Stimulated activated CD4-positive, alpha-beta T cell treated with anti-CD3 and anti-CD28 coated beads, Interleukin-2, amount 100 ng/mL, for 48 hours (primary cell): ENCODE measurements around the gene DEFB113.
"Not testable (repeated sequence)": the region's sequence is repeated elsewhere in the genome, so short reads cannot be mapped to it uniquely, and the experiment has no call there.

Experiments used
- DNase-seq, 2 donors: peaks; one replicate each; pipeline ENCODE4 v3.0.0-alpha.2; 2020

Gene DEFB113, protein sequence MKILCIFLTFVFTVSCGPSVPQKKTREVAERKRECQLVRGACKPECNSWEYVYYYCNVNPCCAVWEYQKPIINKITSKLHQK

GRCh38 chr6:49969605-49970004, at the start of gene DEFB113:
DEFB113 (minus strand) TSS chr6:49969625; CDS start chr6:49969625, 0 bp downstream.
- no peak for DNase-seq

DNA sequence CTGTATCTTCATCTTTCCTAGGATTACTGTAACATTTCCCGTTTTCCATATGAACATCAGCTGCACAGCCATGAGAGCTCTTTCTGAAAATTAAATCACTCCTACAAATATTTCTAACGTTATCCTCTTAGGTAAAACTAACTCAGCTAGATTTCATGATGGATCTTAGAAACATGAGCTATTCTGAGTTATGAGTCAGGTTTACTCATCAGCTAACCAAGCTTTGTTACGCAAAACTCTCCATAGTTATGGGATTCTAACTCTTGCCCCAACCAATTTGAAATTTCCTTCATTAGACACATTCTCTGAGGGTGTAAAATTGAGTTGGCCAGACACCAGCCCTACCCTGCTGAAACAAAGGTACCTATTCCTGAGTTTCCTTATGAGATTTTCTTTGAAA, 38.4 kb upstream of the DEFB113 start:
- DNase-seq, result no peak

GRCh38 chr6:50003139-50003538, 33.7 kb upstream of the DEFB113 start:
- no peak for DNase-seq

- DNase-seq, result no peak
Observed at GRCh38 chr6:49995278-49995677, 25.9 kb upstream of the DEFB113 start.

GRCh38 chr6:49988900-49989299, 19.5 kb upstream of the DEFB113 start:
- no peak for DNase-seq

GRCh38 chr6:49987749-49988148, 18.3 kb upstream of the DEFB113 start:
- DNase-seq, result no peak

DNA sequence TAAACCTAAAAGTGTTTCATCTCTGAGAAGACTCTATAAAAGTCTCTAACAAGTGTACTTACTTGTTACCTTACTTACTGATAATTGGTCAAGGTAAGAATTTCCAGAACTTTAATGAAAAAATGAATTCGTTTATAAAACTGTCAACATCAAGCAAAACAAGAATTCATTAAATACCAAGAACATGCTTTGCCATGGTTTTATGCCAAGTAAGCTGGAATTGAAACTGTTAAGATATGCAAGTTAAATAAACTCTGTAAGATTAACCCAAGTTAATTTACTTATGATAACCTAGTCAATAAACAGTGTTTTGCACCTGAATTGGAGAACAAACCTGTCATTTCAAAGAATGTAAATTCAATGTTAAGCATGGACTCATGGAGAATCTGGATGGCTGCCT, 17.1 kb upstream of the DEFB113 start:
- no peak for DNase-seq

DNA sequence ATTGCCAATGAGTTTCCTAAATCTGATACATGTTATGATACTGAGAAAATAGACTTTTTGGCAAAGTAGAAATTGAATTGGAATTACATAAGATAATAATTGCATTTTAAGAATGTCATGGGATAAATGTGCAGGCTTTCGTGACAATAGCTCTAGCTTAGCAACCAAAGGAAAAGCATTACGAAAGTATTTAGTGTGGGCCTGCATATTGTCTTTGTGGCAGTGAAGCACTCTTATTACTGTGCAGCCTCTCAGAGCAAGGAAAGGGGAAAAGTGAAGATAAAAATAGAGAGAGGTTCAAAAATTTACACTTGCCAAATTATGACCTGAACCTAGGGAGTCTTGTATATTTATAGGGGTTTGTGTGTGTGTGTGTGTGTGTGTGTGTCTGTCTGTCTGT, 12.6 kb upstream of the DEFB113 start:
- no peak for DNase-seq

GRCh38 chr6:49980898-49981297, 11.5 kb upstream of the DEFB113 start:
- no peak for DNase-seq

DNA sequence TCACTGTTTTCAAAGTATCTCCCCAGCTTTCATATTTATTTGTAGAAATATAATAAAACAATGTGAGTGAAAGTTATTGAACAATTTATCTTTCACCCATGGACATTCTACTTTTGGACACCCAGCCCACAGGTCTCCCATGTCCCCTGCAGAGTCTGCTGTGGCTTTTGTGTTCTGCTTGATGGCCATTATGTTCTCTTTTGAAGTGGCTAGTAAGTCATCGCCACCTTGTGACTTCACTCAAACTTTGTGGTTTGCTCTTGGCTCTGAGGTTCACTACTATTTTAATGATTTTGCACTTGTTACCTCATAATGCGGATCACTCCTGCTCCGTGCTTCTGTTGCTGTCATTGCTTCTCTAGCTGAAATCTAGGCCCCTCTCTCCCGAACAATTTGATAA, 10.2 kb upstream of the DEFB113 start:
- DNase-seq, result no peak

DNA sequence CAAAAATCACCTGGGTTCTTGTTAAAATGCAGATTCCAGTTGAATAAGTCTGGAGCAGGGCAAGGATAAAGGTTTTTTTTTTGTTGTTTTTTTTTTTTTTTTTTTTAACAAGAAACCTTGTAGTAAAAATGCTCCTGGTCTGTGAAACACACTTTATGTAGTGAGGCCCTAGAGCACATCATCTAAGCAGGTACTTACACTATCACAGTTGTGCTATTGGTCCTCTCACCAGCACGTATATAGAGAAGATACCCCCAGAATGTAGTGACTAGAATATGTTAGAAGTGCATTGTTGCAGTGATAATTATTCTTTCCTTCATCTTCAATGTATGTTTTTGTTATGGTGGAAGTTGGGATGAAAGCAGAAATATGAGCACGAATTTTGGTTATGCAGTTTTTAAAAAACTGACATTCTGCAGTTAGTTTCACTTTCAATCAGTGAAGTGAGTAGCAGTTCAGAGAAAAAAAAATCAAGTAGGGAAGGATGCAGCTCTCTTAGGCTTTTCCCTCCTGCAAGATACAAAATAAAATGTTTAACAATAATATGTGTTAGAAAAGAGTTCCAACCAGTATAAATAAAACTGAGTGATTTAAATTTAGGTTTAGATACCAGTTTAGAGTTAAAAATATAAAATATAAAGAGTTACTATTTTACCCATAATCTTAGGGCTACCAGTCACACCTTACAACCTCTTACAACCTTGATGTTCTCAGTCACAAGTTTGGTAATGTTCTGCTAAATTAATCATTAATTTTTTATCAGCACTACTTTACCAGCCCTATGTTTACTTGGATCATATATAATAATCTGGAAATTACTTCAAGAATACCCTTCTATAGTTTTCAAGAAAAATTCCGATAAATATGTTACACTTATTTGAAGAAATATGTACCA, 9.2 kb upstream of the DEFB113 start:
- no peak for DNase-seq

DNA sequence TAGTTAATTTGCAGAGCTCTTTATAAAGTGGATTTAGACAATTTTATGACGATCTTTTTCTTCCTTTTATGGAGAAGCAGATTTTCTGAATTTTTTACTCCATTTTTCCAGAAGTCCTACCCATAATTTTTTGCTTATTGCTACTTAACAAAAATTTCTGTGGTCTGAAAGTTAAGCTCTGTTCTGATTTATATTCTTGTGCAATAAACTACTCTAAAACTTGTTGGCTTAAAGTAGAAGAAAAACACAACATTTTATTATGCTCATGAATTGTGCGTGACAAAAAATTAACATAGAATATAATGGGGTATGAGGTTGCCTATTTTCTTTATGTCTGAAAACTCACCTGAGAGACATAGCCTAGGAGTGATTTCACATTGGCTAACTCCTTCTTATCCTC, 2.6 kb downstream of the DEFB113 start:
- no peak for DNase-seq

GRCh38 chr6:49966334-49966733, 3.1 kb downstream of the DEFB113 start:
- no peak for DNase-seq

GRCh38 chr6:49964064-49964463, 5.4 kb downstream of the DEFB113 start, which contains the start of gene DEFB114:
DEFB114 (minus strand) TSS chr6:49964164; CDS start chr6:49964105, 59 bp downstream.
- DNase-seq, result no peak

- DNase-seq, result no peak
Observed at GRCh38 chr6:49958180-49958579, 11.2 kb downstream of the DEFB113 start.

GRCh38 chr6:49955847-49956246, 13.6 kb downstream of the DEFB113 start:
- no peak for DNase-seq

DNA sequence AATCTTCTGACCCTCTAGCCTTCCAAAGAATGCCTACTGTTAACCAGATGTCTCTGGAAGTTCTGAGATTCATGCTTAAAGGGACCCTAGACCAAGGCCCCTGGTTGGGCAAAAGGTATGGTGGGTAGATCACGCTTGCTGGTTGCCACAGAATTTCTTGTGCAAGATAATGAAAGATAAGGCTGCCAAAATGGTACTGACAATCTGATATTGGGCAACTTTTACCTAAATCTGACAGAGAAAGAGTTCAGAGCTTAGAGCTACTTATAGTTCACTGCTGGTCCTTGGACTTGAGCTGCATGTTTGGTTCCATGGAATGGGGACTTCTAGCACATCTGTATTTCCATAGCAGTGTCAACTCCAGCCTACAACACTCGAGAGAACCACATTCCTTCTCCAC, 17.5 kb downstream of the DEFB113 start:
- no peak for DNase-seq

GRCh38 chr6:49950415-49950751, 19.0 kb downstream of the DEFB113 start:
- DNase-seq, result no peak

DNA sequence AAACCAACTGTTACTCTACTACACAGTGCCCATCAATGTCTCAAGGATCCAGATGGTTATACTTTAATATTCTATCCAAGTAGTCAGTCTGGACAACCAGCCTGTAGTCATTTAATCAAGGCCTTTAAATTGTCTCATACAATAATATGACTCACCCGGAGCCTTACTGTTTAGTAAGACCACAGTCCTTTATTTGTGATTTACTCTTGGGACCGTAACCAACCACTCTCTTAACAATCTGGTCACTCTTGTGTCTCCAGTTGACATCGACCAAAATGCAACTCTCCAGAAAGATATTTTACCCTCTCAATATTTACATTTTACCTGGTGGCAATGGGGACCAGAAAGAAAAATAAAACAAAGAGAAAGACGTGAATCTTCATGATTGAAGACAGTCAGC, 20.4 kb downstream of the DEFB113 start:
- no peak for DNase-seq

GRCh38 chr6:49946835-49947234, 22.6 kb downstream of the DEFB113 start:
- no peak for DNase-seq

GRCh38 chr6:49944068-49944467, 25.4 kb downstream of the DEFB113 start:
- DNase-seq, result not testable (repeated sequence)

DNA sequence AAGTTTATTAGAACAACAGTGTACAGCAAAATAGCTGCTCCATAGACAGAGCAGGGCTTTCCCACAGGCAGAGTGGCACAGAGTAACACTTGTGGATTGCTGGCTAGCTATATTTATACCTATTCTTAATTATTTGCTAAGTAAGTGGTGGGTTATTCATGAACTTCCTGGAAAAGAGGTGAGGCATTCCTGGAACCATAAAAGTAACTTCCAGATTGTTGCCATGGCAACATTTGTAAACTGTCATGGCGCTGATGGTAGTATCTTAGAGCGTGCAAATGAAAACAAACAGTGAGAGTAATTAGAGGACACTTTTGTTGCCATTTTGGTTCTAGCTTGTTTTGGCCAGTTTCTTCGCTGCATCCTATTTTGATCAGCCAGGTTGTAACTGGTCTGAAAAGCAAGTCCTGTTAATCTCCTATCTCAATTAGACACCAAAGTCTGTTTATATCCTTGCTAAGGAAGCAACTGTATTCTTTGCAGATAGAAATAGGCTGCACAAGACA, 29.4 kb downstream of the DEFB113 start:
- DNase-seq, result no peak

- DNase-seq, result no peak
Observed at GRCh38 chr6:49937811-49938210, 31.6 kb downstream of the DEFB113 start.

DNA sequence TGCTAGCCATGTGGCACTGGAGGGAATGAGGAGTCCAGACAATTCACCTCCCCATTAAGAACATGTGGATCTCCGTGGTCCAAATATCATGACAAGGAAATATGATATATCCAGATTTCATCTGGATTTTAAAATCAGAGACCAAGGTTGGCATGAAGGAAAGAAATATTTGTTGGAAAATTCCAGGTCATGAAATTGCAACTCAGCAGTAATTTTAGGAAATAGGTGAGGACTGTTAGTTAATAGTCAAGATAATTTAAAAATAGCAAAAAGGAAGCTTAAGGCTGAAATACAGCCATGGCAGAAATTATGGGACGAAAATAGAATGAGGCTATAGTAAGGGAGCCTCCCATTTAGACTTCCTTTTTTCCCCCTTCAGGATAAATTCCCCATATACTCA, 32.4 kb downstream of the DEFB113 start:
- no peak for DNase-seq

- no peak for DNase-seq
Observed at GRCh38 chr6:49935387-49935786, 34.0 kb downstream of the DEFB113 start.
